Bone marrow (tissue), 2 donors: ENCODE measurements around the gene JPH3.

Source experiments
- DNase-seq, 2 donors: peaks; one replicate each; lab custom pipeline; 2025; lab: John Stamatoyannopoulos, UW

Gene JPH3

GRCh38 chr16:87602001-87602775, at the start of gene JPH3:
TSS of gene JPH3 (plus strand) at chr16:87602508. CDS start at chr16:87603147, 639 bp downstream.
- DNase-seq = no peak

GRCh38 chr16:87552772-87553573, 49.3 kb upstream of the JPH3 start:
- DNase-seq = no peak

- peak in 1 of 2 donors; percentile 9 for DNase-seq
Measured at GRCh38 chr16:87554754-87555427, 47.4 kb upstream of the JPH3 start.

- no peak for DNase-seq
Measured at GRCh38 chr16:87555647-87556046, 46.7 kb upstream of the JPH3 start.

- no peak for DNase-seq
Measured at GRCh38 chr16:87556941-87557459, 45.3 kb upstream of the JPH3 start.

- DNase-seq = no peak
Measured at GRCh38 chr16:87558682-87559081, 43.6 kb upstream of the JPH3 start.

GRCh38 chr16:87559945-87560344, 42.4 kb upstream of the JPH3 start:
- no peak for DNase-seq

GRCh38 chr16:87560428-87561199, 41.7 kb upstream of the JPH3 start:
- DNase-seq = no peak

- no peak for DNase-seq
Measured at GRCh38 chr16:87561200-87562105, 40.9 kb upstream of the JPH3 start.

GRCh38 chr16:87562201-87562600, 40.1 kb upstream of the JPH3 start:
- DNase-seq = no peak

- no peak for DNase-seq
Measured at GRCh38 chr16:87563022-87563421, 39.3 kb upstream of the JPH3 start.

- DNase-seq = no peak
Measured at GRCh38 chr16:87563714-87564523, 38.4 kb upstream of the JPH3 start.

GRCh38 chr16:87564524-87564778, 37.9 kb upstream of the JPH3 start:
- DNase-seq = no peak

GRCh38 chr16:87569601-87570571, 32.4 kb upstream of the JPH3 start:
- no peak for DNase-seq

GRCh38 chr16:87570572-87570937, 31.8 kb upstream of the JPH3 start:
- DNase-seq = no peak

GRCh38 chr16:87570938-87571867, 31.1 kb upstream of the JPH3 start:
- no peak for DNase-seq

- no peak for DNase-seq
Measured at GRCh38 chr16:87571868-87572244, 30.5 kb upstream of the JPH3 start.

- DNase-seq = no peak
Measured at GRCh38 chr16:87572959-87573358, 29.3 kb upstream of the JPH3 start.
